HEK293 (cell line): Measurements from ENCODE around the gene BCAT1.
A peak's percentile ranks its signal among the peaks of the same experiment; 100 is the strongest.

ENCODE experiments used
- ATF2 ChIP-seq: fragments of 450-650 bp; formaldehyde crosslinking; IDR thresholded peaks from 2 replicates; pipeline ENCODE4 v1.5.1; 2016; ENCODE audit warnings: missing biosample characterization, missing genetic modification characterization, low read depth
- EGR2 ChIP-seq: fragments of 450-650 bp; formaldehyde crosslinking; IDR thresholded peaks from 2 replicates; pipeline ENCODE4 v1.5.1; 2016; ENCODE audit warnings: low read depth, missing biosample characterization, missing genetic modification characterization
- PRDM10 ChIP-seq: fragments of 450-650 bp; formaldehyde crosslinking; IDR thresholded peaks from 2 replicates; pipeline ENCODE4 v1.5.1; 2016; ENCODE audit warnings: missing biosample characterization, missing genetic modification characterization
- PRDM4 ChIP-seq: fragments of 450-650 bp; formaldehyde crosslinking; IDR thresholded peaks from 2 replicates; pipeline ENCODE4 v1.5.1; 2017; ENCODE audit warnings: missing biosample characterization, missing genetic modification characterization
- SP3 ChIP-seq: fragments of 450-650 bp; formaldehyde crosslinking; IDR thresholded peaks from 2 replicates; pipeline ENCODE4 v1.5.1; 2016; ENCODE audit warnings: missing biosample characterization, missing genetic modification characterization
- ZBTB1 ChIP-seq: fragments of 450-650 bp; formaldehyde crosslinking; IDR thresholded peaks from 2 replicates; pipeline ENCODE4 v1.5.1; 2016; ENCODE audit warnings: missing biosample characterization, missing genetic modification characterization
- ZFP37 ChIP-seq: fragments of 450-650 bp; formaldehyde crosslinking; IDR thresholded peaks from 2 replicates; pipeline ENCODE4 v1.5.1; 2016; ENCODE audit warnings: missing biosample characterization, missing genetic modification characterization
- ZIC2 ChIP-seq: fragments of 450-650 bp; formaldehyde crosslinking; IDR thresholded peaks from 2 replicates; pipeline ENCODE4 v1.5.1; 2016; ENCODE audit warnings: missing biosample characterization, missing genetic modification characterization
- ZNF121 ChIP-seq: fragments of 450-650 bp; formaldehyde crosslinking; IDR thresholded peaks from 2 replicates; pipeline ENCODE4 v1.5.1; 2016; ENCODE audit warnings: missing biosample characterization, missing genetic modification characterization
- ZNF132 ChIP-seq: fragments of 450-650 bp; formaldehyde crosslinking; IDR thresholded peaks from 2 replicates; pipeline ENCODE4 v1.5.1; 2017; ENCODE audit warnings: missing biosample characterization, missing genetic modification characterization, borderline replicate concordance
- ZNF148 ChIP-seq: fragments of 450-650 bp; formaldehyde crosslinking; IDR thresholded peaks from 2 replicates; pipeline ENCODE4 v1.5.0; 2017; ENCODE audit warnings: missing biosample characterization, missing genetic modification characterization, borderline replicate concordance
- ZNF239 ChIP-seq: fragments of 450-650 bp; formaldehyde crosslinking; IDR thresholded peaks from 2 replicates; pipeline ENCODE4 v1.5.1; 2016; ENCODE audit warnings: missing biosample characterization, missing genetic modification characterization
- ZNF324 ChIP-seq: fragments of 450-650 bp; formaldehyde crosslinking; IDR thresholded peaks from 2 replicates; pipeline ENCODE4 v1.5.1; 2016; ENCODE audit warnings: missing biosample characterization, missing genetic modification characterization
- ZNF354C ChIP-seq: fragments of 450-650 bp; formaldehyde crosslinking; IDR thresholded peaks from 2 replicates; pipeline ENCODE4 v1.5.1; 2016; ENCODE audit warnings: missing biosample characterization, missing genetic modification characterization, low read depth, borderline replicate concordance
- ZNF518A ChIP-seq: fragments of 450-650 bp; formaldehyde crosslinking; conservative IDR thresholded peaks from 2 replicates; pipeline ENCODE4 v1.5.1; 2016; ENCODE audit warnings: low read depth, missing biosample characterization, missing genetic modification characterization
- ZNF561 ChIP-seq: fragments of 450-650 bp; IDR thresholded peaks from 2 replicates; pipeline ENCODE4 v1.5.1; 2018; ENCODE audit warnings: missing biosample characterization, missing genetic modification characterization, borderline replicate concordance
- ZNF610 ChIP-seq: fragments of 450-650 bp; formaldehyde crosslinking; IDR thresholded peaks from 2 replicates; pipeline ENCODE4 v1.5.1; 2016; ENCODE audit warnings: missing biosample characterization, missing genetic modification characterization, borderline replicate concordance
- ZNF76 ChIP-seq: fragments of 450-650 bp; formaldehyde crosslinking; IDR thresholded peaks from 2 replicates; pipeline ENCODE4; 2016; ENCODE audit warnings: low read depth, missing biosample characterization, missing genetic modification characterization, borderline replicate concordance
- ZSCAN18 ChIP-seq: fragments of 450-650 bp; formaldehyde crosslinking; IDR thresholded peaks from 2 replicates; pipeline ENCODE4 v1.5.1; 2016; ENCODE audit warnings: missing biosample characterization, missing genetic modification characterization
- ZXDB ChIP-seq: fragments of 450-650 bp; formaldehyde crosslinking; IDR thresholded peaks from 2 replicates; pipeline ENCODE4 v1.5.1; 2016; ENCODE audit warnings: missing biosample characterization, missing genetic modification characterization

BCAT1 gene

GRCh38 chr12:24948757-24949722 lies at the start of gene BCAT1 (continued):
- TF ChIP-seq ZNF148 (tag by site-specific recombination) = no peak
- peak; percentile 60; the same call in 1 of the 2 replicates for TF ChIP-seq ATF2
- no peak for TF ChIP-seq ZNF239
- peak; percentile 42; the same call in 1 of the 2 replicates for TF ChIP-seq PRDM4
- TF ChIP-seq PRDM10 (tag by site-specific recombination) = peak; percentile 96
- peak; percentile 85; the same call in 1 of the 2 replicates for TF ChIP-seq ZNF324 (tag by site-specific recombination)
- TF ChIP-seq ZNF354C = no peak
- no peak for TF ChIP-seq ZNF132
- peak; percentile 24; the same call in 1 of the 2 replicates for TF ChIP-seq ZNF610 (tag by site-specific recombination)
- peak; percentile 31; the same call in 1 of the 2 replicates for TF ChIP-seq ZSCAN18 (tag by site-specific recombination)
- TF ChIP-seq ZNF76 (tag by site-specific recombination) = peak; percentile 12; the same call in 1 of the 2 replicates
- peak; percentile 78 for TF ChIP-seq ZXDB (tag by site-specific recombination)
- 0 out of 2 replicates have a peak, but pooled peaks have one; percentile 22 for TF ChIP-seq ZNF561 (tag by site-specific recombination)
- TF ChIP-seq ZBTB1 (tag by site-specific recombination) = no peak
- peak; percentile 42 for TF ChIP-seq ZIC2
- peak; percentile 27 for TF ChIP-seq SP3 (tag by site-specific recombination)
- peak; percentile 56 for TF ChIP-seq ZFP37 (tag by site-specific recombination)
- peak; percentile 71 for TF ChIP-seq EGR2 (tag by site-specific recombination)
- TF ChIP-seq ZNF518A (tag by site-specific recombination) = peak; percentile 37
- 0 out of 2 replicates have a peak, but pooled peaks have one; percentile 18 for TF ChIP-seq ZNF121 (tag by site-specific recombination)
